IPS-18c (cell line): ENCODE measurements around the gene TREM1.

ENCODE experiments used
- H3K4me3 ChIP-seq: 2 replicates; pipeline ENCODE4 v1.7.0; 2013; ENCODE audit warnings: low read depth, mild to moderate bottlenecking, low read length, moderate library complexity; ENCODE audit not compliant: insufficient read depth
- H3K9me3 ChIP-seq: one replicate; pipeline ENCODE4 v1.6.1; 2013; ENCODE audit warnings: mild to moderate bottlenecking, low read length, moderate library complexity; ENCODE audit not compliant: control insufficient read depth, insufficient read depth

TREM1 gene

DNA sequence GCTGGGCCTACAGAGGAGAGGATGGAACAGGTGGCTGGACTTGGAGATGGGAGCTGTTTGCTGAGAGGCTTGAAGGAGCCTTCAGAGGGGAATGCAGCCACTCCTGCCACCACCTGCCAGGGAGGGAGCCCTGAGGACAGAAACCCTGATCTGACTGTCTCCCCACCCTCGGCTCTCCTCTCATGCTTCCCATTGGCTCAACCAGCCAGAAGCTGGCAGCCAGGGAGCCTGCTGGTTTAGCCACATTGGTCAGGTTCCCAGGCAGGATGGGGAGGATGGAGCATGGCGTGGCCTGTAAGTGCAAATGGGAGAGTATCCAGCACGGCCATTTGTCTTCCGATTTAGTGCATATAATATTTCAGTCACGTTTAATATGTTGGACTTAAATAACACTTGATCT lies 12.8 kb downstream of the TREM1 start:
- Histone ChIP-seq H3K4me3 (no peak overlapping the region), H3K9me3 (no peaks in the 10 kb centered on the region)

DNA sequence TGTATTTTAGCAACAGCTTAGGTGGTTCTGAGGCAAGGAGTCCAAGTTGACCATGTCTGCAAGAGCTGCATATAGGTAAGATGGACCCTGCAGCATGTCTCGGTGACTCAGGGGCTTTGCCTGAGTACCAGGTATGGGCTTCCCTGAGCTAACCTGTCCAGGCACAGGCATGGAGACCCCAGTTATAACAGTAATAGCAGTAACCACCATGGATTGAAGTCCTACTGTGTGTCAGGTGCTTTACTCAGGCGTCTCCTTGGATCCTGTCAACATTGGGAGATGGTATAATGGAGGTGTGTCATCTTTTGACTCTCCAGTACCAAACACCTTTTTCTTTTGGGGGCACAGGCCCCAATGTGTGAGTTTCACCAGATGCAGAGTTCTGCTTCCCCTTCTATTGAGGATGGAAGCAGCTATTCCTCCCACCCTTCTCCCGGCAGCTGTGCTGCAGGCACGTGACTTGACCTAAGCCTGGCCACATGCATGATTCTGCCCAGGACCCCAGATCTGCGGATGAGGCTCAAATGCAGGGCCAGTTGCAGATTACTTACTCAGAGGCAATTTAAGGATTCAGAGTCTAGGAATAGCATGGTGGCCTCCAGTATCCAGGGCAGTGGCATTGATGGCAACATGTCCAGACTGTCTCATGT lies 13.8 kb downstream of the TREM1 start:
- Histone ChIP-seq H3K9me3 (no peaks in the 10 kb centered on the region), H3K4me3 (no peak overlapping the region)

DNA sequence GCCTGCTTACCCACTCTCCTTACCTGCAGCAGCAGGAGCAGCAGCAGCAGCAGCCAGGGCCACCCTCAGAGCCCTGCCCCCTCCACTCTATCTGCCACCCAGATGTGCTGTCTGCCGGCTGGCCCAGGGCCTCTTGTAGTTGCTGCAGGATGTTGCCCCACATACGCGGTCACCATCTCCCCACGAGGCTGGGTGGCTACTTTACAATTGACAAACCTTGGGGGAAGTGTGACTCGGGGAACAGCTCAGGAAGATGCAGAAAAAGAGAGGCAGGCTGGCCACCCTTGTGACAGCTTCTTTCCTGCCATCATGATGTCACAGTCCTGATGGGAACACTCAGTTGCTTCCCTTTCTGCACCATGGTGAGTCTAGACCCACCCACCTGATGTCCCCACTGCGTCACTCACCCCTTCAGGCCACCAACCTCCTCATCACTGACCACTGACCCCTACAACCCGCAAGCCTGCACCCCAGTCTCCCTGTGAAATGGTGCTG lies 14.5 kb downstream of the TREM1 start:
- no peaks in the 10 kb centered on the region for H3K9me3 ChIP-seq
- H3K4me3 ChIP-seq: no peak overlapping the region

DNA sequence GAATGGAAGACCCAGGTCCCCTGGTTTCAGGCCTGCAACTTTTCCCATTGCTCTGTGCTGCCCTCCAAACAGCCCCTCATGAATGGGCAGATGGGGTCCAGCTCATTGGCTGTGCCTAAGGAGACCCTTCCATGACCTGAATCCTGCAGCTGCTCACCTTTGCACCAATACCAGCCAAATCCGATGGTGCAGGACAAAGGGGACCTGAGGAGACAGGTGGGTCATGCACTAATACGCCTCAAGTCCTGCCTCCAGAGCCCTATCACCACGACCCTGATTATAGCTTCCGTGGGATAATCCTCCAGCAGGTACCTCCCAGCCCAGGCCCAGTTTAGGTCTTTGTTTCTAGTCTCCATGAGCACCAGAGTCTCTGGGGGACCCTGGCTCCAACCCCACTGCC lies 16.8 kb downstream of the TREM1 start:
- Histone ChIP-seq H3K4me3 (no peak overlapping the region), H3K9me3 (no peaks in the 10 kb centered on the region)

DNA sequence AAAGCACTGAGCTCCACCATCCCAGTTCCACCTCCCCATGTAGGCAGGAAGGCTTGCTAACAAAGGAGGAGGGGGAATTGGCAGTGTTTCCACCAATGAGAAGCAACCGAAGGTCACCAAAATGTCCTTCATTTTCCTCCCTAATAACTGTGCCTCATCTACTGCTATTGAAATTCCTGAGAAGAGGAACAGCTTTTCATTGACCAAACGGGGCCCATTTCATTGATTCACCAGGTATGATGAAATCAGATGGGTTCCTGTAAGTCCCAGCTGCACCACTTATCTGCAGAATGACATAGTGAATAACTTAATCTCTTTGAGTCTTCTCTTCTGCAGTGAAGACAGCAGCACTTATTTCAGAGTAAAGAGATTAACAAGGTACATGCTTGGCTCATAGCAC lies 17.3 kb downstream of the TREM1 start:
- no peak overlapping the region for H3K4me3 ChIP-seq

DNA sequence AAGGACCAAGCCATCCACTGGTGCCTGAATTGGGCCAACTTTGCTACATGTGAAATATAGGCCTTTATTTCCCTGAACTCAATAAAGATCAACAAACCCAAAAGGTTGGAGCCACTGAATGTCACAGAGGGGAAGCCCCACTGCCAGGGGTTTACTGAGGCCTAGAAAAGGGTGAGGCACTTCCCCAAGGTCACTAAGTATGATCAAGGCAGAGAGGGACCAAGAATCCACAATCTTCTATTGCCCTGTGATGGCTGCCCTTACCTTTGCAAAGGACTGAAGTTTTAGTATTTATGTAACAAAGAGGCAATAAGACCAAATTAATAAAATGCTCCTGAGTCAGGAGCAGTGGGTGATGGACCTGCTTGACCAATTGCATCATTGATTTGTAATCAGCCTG lies 18.0 kb downstream of the TREM1 start:
- no peaks in the 10 kb centered on the region for H3K9me3 ChIP-seq
- H3K4me3 ChIP-seq: no peak overlapping the region

More for the DNA sequence above, 17.3 kb downstream of the TREM1 start:
- H3K9me3 ChIP-seq: no peaks in the 10 kb centered on the region

DNA sequence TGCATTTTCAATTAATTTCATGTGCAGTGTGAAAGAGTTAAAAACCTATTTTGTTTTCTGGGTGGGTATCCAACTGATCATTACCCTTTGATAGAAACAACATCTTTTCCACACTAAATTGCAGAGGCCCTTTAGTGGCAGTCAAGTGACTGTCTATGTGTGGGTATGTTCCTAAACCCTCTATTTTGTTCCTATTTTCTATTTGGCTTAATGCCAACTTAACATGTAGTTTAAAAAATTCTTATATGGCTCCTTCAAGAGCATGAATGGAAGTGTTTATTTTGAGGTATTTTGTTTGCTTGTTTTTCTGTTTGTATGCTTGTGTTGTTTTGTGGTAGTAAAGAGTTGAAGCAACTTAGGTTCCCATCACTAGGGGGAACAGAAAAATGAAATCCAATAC lies 19.9 kb downstream of the TREM1 start:
- H3K9me3 ChIP-seq: no peaks in the 10 kb centered on the region
- no peak overlapping the region for H3K4me3 ChIP-seq

DNA sequence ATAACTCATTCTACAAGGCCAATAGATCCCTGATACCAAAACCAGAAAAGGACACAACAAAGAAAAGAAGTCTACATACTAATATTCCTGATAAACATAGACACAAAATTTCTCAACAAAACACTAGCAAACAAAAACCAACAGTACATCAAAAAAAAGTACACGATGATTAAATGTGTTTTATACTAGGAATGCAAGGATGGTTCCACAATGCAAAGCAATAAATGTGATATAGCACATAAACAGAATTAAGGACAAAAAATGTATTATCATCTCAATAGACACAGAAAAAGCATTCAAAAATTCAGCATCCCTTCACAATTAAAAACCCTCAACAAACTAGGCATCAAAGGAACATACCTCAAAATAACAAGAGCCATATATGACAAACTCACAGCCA lies 23.2 kb downstream of the TREM1 start:
- no peaks in the 10 kb centered on the region for H3K9me3 ChIP-seq
- H3K4me3 ChIP-seq: no peak overlapping the region

DNA sequence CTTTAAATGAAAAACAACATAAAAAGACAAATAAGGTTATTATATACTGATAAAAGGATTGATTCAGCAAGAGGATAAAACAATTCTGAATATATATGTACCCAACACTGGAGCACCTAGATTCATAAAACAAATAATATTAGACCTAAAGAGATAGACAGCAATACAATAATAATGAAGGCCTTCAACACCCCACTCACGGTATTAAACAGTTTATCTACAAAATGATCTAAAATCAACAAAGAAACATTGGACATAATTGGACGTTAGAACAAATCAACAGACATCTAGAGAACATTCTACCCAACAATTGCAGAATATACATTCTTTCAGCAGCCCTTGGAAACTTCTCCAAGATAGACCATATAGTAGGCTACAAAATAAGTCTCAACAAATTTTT lies 24.1 kb downstream of the TREM1 start:
- Histone ChIP-seq H3K9me3 (no peaks in the 10 kb centered on the region), H3K4me3 (no peak overlapping the region)

DNA sequence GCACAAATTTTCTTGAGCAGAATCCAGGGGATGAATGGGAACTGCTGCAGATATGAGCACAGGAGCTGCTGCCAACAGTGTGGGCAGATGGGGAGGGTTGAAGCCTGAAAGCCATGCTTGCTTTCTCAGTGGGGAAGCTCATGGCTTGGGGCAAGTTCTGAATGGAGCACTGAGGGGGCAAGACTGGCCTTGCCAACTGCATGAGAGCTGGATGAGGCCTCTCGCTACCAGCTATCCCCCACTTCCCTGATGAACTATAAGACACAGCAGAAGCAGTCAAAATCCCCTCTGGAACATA lies 28.3 kb downstream of the TREM1 start:
- Histone ChIP-seq H3K4me3 (no peak overlapping the region), H3K9me3 (peaks cover 3% of the 10 kb centered on the region)

DNA sequence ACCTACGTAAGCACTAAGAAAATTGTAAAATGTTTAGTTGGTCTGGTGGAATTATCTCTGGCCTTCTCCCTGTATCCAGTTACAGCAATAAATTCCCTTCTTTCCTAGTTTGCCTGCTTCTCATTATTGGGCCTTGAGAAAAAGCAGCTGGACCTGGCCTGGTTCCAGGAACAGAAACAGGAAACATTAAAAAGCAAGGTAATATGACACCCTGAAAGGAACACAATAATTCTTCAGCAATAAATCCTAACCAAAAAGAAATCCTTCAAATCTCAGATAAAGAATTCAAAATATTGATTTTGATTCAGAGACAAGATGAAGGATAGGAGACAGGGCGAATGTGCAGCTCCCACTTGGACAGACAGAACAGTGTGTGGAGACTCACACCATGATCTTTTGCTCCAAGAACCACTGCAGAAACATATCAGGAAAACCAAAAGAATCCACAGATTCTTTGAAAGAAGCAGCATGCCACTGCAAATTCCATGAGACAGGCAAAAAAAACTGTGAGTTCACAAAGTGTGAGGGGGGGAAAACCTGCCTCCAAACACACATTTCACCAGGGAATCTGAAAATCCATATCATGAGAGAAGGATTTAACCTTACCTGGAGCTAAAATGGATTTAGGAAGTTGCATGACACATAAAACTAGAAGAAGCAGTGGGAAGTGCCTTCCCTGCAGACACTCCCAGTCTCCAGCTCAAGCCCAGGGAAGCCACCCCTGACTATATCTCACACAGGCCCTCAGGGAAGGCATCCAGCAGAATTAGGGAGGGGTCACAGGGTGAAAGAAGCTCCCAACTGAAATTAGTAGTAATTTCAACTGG lies 28.9 kb downstream of the TREM1 start:
- peaks cover 3% of the 10 kb centered on the region for H3K9me3 ChIP-seq
- H3K4me3 ChIP-seq: no peak overlapping the region

DNA sequence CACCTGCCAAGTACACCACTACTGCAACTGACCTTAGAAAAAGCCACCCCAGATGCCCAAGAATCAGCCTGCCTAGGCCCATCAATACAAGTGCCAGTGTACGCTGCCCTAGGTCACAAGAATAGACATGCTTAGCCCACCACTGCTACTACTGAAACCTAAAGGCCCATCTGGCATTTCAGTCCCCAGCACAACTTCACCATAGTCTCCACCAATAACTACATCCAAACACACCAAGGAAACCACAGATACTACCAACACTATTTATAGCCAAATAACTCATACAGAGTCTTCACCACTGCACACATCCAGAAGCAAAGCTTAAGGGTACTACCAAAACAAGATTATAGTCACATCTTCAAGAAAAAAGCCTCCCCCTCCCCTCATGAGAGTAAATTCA lies 30.1 kb downstream of the TREM1 start:
- Histone ChIP-seq H3K9me3 (peaks cover 3% of the 10 kb centered on the region), H3K4me3 (no peak overlapping the region)

DNA sequence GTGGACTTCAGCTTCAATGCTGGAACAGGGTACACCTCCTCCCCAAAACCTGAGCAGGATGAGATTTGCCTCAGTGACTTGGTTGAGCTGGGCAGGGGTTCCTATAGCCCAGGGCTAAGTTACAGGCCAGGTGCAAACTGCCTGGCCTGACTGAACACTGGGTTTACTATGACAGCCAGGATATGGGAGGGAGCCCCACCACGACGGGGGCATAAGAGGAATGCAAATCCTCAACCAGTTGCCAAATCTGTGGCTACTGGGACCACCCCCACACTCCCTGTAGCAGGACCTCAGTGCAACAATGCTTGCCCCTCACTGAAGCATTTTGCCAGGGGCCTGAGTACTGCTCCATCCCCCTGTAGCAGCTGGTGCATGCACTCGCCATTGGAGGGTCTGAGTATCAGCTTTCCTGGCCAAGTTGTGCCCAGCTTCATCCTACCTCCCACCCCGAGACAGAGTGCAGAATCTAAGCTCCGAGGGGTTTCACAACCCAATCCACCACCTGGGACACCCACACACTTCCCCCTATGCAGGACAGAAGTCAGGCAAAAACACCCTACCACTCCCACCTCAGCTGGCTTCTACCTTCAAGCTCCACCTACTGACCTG lies 30.7 kb downstream of the TREM1 start:
- H3K9me3 ChIP-seq: peaks cover 3% of the 10 kb centered on the region

DNA sequence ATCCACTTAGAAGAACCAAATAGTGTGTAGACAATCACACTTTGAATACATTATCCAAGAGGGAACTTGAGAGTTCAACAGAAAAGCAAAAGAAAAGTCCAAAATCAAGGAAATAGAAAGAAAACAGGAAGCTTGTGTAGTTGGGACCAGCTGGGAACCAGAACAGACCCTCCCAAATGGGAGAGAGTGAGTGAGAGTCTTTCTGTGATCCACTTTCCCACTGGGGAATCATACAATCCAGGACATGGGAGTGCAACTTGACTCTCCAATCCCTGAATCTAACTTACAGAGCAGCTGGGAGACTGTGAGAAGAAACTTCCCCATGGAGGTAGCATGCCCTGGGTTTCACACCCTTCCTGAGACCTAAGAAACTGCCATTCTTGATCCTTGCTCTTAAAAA lies 31.4 kb downstream of the TREM1 start:
- H3K4me3 ChIP-seq: no peak overlapping the region
- peaks cover 3% of the 10 kb centered on the region for H3K9me3 ChIP-seq

More for the DNA sequence above, 30.7 kb downstream of the TREM1 start:
- no peak overlapping the region for H3K4me3 ChIP-seq

DNA sequence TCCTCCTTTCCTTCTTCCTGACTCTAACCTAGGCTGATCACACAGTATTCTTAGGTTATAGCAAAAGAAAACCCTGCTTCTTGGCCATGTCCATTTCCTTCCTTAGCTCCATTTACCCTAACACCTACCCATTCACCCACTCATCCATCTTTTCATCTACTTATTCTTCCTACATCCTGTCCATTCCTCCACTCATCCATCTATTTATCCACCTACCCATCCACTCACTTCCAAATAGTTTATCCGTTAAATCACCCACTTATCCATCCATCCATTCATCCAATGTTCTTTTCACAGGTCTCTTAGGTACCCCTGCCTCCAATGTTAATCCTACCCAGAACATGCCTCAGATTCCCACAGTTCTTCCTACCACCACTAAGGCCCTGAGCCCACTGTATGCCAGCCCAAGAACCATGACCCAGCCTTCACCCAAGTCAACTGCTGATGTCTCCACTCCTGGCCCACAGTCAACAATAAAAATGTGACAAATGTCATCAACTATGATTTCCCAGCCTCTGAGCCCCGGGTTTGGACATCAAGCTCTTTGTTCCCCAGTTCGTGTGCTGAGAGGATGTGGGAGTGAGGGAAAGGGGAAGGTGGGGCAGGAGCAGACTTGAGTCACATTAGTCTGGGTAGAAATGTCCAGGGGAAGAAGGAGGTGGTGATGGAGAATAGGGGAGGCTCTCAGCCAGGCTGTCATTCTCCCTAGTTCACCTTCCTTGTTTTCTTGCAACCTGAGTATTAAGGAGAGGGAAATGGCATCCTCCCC lies 33.9 kb downstream of the TREM1 start:
- Histone ChIP-seq H3K9me3 (peaks cover 3% of the 10 kb centered on the region), H3K4me3 (no peak overlapping the region)

DNA sequence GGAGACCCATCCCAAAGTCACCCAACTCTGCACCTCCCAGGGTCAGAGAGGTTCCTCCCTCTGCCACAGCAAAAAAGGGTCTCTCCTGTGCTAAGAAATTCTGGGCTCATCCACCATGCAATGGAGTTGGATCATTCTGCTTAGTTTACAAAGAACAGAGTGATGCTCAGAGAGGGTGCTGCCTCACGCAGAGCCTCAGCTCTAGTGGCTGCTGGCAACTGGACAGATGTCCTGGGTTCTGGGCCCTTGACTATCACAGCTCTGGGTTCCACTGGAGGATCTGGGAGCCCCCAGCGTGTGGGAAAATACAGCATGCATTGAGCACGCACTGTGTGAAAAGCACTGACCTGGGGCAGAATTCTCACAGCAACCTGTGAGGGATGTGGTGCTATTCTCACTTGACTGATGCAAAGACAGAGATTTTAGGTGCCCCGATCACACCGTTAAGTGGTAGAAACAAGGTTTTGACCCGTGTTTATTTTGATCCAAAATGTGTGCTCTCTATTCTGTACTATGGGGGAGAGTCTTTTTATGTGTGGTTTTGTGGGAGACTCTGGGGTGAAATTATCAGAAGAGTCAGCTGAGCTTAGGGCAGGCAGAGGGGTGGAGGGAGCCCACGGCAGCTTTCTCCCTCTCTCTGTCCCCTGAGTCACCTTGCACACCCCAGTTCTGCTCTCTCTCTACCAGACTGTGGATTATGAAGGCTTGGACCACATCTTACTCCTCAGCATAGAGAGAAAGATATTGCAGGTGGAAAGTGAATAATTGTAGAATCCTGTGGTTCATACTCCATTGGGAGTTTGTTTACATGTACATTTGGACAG lies 38.4 kb downstream of the TREM1 start:
- H3K4me3 ChIP-seq: no peak overlapping the region
- no peaks in the 10 kb centered on the region for H3K9me3 ChIP-seq

DNA sequence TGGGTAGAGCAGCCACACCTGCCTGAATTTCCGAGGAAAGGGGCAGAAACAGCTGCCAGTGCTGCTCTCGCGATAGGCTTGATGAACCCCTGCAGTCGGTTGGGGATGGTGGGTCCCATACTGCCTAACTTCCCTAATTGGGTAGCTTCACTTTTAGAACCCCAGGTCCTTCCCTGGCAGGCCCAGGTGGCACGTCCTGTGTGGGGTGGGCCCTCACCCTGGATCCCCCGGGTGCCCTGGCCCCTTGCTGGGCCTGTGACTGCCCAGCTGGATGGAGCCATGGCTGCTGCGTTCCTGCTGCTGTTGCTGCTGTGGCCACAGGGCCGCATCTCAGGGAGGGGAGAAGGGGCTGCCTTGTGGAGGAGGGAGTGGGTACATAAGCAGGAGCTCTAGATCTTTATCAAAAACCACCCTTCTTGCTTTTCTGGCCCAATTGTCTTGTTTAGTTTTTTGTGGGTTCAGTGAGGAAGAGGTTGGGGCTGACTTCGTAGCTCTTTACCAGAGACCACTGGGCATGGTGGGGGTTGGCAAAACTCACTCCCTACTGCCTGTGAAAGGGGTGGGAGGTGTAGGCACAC lies 39.1 kb downstream of the TREM1 start:
- H3K9me3 ChIP-seq: no peaks in the 10 kb centered on the region
- H3K4me3 ChIP-seq: no peak overlapping the region
